ENCODE results near the gene TDP1. TPM values are rescaled to one million over a fixed set of nuclear protein-coding genes. Genes with fewer than 3 reads are reported as not detected.

The TDP1 gene
- total RNA-seq, 1 experiment from 2014 or later = 23.9 TPM

DNA sequence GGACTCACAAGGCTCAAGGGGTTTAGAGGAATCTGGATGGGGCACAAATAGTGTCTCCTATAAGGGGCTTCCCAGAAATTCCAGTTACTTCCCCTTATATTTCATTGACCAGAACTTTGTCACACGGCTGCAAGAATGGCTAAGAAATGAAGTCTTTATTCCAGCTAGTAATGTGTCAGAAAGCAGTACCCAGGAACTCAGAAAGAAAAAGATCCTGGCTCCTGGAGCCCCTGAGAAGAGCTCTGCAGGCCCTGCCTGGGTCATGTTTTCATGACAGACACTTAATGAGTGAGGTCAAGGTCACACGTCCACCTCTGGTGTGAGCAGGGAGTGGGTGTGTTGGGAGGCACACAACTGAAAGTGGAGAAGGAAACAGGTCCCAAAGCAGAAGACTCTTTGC, 123.8 kb downstream of the TDP1 start:
- Histone ChIP-seq H3K4me3 (ENCODE audit: low read depth in 2 of 2, low read length in 2 of 2) (no peak overlapping the region), H3K9me3 (ENCODE audit: control insufficient read depth, insufficient read depth, low read depth, low read length) (no peaks in the 10 kb centered on the region), H3K27ac (ENCODE audit: low read length) (no peak overlapping the region), H3K27me3 (ENCODE audit: control insufficient read depth, insufficient read depth, low read length) (peaks cover under 1% of the 10 kb centered on the region), H3K36me3 (ENCODE audit: control insufficient read depth, insufficient read depth, low read length) (no peaks in the 10 kb centered on the region), H3K4me1 (ENCODE audit: control insufficient read depth, insufficient read depth, low read length) (no peaks in the 10 kb centered on the region)
- CTCF ChIA-PET = no interaction called here
- ATAC-seq = no peak
- POLR2A ChIA-PET = no interaction called here
- in situ Hi-C loops (cut with HindIII; ENCODE audit: low pct_unique_long_range_greater_than_20kb, low sequenced_read_pairs) = no loop called here
- DNase-seq (ENCODE audit: low read depth, low spot score) = no peak
- intact Hi-C loops (cut with micrococcal nuclease; ENCODE audit: unreplicated experiment) = no loop called here
- TF ChIP-seq TCF7L2 (IDR thresholded peaks at IDR 0.05; ENCODE audit: low read depth, low read length) (no peak), SIN3A (IDR thresholded peaks at IDR 0.05; ENCODE audit: borderline replicate concordance, insufficient read depth, low read depth, low read length) (no peak), POLR2AphosphoS5 (IDR thresholded peaks at IDR 0.05; ENCODE audit: low read depth, low read length) (no peak)
- TF ChIP-seq, protein P1, sequence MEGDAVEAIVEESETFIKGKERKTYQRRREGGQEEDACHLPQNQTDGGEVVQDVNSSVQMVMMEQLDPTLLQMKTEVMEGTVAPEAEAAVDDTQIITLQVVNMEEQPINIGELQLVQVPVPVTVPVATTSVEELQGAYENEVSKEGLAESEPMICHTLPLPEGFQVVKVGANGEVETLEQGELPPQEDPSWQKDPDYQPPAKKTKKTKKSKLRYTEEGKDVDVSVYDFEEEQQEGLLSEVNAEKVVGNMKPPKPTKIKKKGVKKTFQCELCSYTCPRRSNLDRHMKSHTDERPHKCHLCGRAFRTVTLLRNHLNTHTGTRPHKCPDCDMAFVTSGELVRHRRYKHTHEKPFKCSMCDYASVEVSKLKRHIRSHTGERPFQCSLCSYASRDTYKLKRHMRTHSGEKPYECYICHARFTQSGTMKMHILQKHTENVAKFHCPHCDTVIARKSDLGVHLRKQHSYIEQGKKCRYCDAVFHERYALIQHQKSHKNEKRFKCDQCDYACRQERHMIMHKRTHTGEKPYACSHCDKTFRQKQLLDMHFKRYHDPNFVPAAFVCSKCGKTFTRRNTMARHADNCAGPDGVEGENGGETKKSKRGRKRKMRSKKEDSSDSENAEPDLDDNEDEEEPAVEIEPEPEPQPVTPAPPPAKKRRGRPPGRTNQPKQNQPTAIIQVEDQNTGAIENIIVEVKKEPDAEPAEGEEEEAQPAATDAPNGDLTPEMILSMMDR (IDR thresholded peaks at IDR 0.05) = no peak
- TF ChIP-seq, protein P2, sequence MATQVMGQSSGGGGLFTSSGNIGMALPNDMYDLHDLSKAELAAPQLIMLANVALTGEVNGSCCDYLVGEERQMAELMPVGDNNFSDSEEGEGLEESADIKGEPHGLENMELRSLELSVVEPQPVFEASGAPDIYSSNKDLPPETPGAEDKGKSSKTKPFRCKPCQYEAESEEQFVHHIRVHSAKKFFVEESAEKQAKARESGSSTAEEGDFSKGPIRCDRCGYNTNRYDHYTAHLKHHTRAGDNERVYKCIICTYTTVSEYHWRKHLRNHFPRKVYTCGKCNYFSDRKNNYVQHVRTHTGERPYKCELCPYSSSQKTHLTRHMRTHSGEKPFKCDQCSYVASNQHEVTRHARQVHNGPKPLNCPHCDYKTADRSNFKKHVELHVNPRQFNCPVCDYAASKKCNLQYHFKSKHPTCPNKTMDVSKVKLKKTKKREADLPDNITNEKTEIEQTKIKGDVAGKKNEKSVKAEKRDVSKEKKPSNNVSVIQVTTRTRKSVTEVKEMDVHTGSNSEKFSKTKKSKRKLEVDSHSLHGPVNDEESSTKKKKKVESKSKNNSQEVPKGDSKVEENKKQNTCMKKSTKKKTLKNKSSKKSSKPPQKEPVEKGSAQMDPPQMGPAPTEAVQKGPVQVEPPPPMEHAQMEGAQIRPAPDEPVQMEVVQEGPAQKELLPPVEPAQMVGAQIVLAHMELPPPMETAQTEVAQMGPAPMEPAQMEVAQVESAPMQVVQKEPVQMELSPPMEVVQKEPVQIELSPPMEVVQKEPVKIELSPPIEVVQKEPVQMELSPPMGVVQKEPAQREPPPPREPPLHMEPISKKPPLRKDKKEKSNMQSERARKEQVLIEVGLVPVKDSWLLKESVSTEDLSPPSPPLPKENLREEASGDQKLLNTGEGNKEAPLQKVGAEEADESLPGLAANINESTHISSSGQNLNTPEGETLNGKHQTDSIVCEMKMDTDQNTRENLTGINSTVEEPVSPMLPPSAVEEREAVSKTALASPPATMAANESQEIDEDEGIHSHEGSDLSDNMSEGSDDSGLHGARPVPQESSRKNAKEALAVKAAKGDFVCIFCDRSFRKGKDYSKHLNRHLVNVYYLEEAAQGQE (IDR thresholded peaks at IDR 0.05; ENCODE audit: insufficient read depth in 1 of 2, low read depth in 2 of 2, low read length in 1 of 2) = no peak
- no TSS peak for BruUV-seq (replicated peaks)

DNA sequence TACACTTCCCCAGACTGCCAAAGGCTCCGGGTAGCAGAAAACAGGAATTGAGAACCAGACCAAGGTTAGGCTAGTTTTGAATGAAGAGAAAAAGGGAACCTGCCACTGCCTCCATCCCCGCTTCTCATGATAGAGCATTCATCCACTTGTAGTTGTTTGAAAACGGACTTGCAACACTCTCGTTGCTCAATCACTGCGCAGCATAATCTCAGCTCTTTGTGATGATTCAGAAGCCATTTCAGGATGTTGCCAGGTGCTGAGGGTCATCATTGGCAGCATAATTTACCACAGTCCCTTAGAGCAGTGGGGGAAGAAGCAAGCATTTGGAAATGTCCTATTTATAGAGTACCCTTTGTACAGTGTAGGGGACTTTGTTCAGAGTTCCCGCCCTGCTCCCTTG, 131.7 kb downstream of the TDP1 start:
- BruUV-seq (replicated peaks) = no TSS peak
- Histone ChIP-seq H3K36me3 (ENCODE audit: control insufficient read depth, insufficient read depth, low read length) (no peaks in the 10 kb centered on the region), H3K27me3 (ENCODE audit: control insufficient read depth, insufficient read depth, low read length) (no peaks in the 10 kb centered on the region; the same call in 1 of the 2 replicates), H3K27ac (ENCODE audit: low read length) (no peak overlapping the region), H3K9me3 (ENCODE audit: control insufficient read depth, insufficient read depth, low read depth, low read length) (no peaks in the 10 kb centered on the region), H3K4me1 (ENCODE audit: control insufficient read depth, insufficient read depth, low read length) (no peaks in the 10 kb centered on the region), H3K4me3 (ENCODE audit: low read depth in 2 of 2, low read length in 2 of 2) (no peak overlapping the region)
- DNase-seq (ENCODE audit: low read depth, low spot score) (no peak), ATAC-seq (no peak)
- TF ChIP-seq, protein P2 (IDR thresholded peaks at IDR 0.05; ENCODE audit: insufficient read depth in 1 of 2, low read depth in 2 of 2, low read length in 1 of 2) = no peak
- TF ChIP-seq TCF7L2 (IDR thresholded peaks at IDR 0.05; ENCODE audit: low read depth, low read length) (no peak), POLR2AphosphoS5 (IDR thresholded peaks at IDR 0.05; ENCODE audit: low read depth, low read length) (no peak), SIN3A (IDR thresholded peaks at IDR 0.05; ENCODE audit: borderline replicate concordance, insufficient read depth, low read depth, low read length) (no peak)
- TF ChIP-seq, protein P1 (IDR thresholded peaks at IDR 0.05) = no peak
- intact Hi-C loops (cut with micrococcal nuclease; ENCODE audit: unreplicated experiment) = no loop called here
- ChIA-PET CTCF (no interaction called here), POLR2A (no interaction called here)
- in situ Hi-C loops (cut with HindIII; ENCODE audit: low pct_unique_long_range_greater_than_20kb, low sequenced_read_pairs) = no loop called here
